HG03565 (cell line): Measurements from ENCODE around the gene ELAPOR1.

Experiments
- ATAC-seq: cut with Tn5 transposase; IDR thresholded peaks from one replicate; pipeline ENCODE4 v1.9.1; 2021; ENCODE audit warnings: mild to moderate bottlenecking, moderate library complexity; ENCODE audit not compliant: unreplicated experiment

The ELAPOR1 gene

GRCh38 chr1:109096120-109096519 is 17.8 kb upstream of the ELAPOR1 start:
- no peak for ATAC-seq

GRCh38 chr1:109099938-109100773 is 13.8 kb upstream of the ELAPOR1 start:
- peak; percentile 90 for ATAC-seq

- ATAC-seq: no peak
Measured at GRCh38 chr1:109104364-109105151, 9.4 kb upstream of the ELAPOR1 start.

GRCh38 chr1:109105881-109106280 is 8.0 kb upstream of the ELAPOR1 start:
- no peak for ATAC-seq

- no peak for ATAC-seq
Measured at GRCh38 chr1:109107785-109108184, 6.1 kb upstream of the ELAPOR1 start.

- ATAC-seq: no peak
Measured at GRCh38 chr1:109109906-109110305, 4.0 kb upstream of the ELAPOR1 start.

- ATAC-seq: no peak
Measured at GRCh38 chr1:109111386-109112055, 2.4 kb upstream of the ELAPOR1 start.

GRCh38 chr1:109112056-109112651 is 1.8 kb upstream of the ELAPOR1 start:
- ATAC-seq: no peak

GRCh38 chr1:109112652-109113285 is 1.1 kb upstream of the ELAPOR1 start:
- ATAC-seq: peak; percentile 64

- ATAC-seq: no peak
Measured at GRCh38 chr1:109114342-109114674, 393 bp downstream of the ELAPOR1 start.

GRCh38 chr1:109115685-109116084 is 1.8 kb downstream of the ELAPOR1 start:
- no peak for ATAC-seq

- no peak for ATAC-seq
Measured at GRCh38 chr1:109116286-109116685, 2.4 kb downstream of the ELAPOR1 start.

GRCh38 chr1:109118089-109118488 is 4.2 kb downstream of the ELAPOR1 start:
- ATAC-seq: no peak

- ATAC-seq: no peak
Measured at GRCh38 chr1:109120356-109120755, 6.4 kb downstream of the ELAPOR1 start.

GRCh38 chr1:109131059-109131458 is 17.1 kb downstream of the ELAPOR1 start:
- ATAC-seq: no peak

- ATAC-seq: no peak
Measured at GRCh38 chr1:109131800-109132199, 17.9 kb downstream of the ELAPOR1 start.

GRCh38 chr1:109133002-109133706 is 19.2 kb downstream of the ELAPOR1 start:
- ATAC-seq: no peak

GRCh38 chr1:109133815-109134214 is 19.9 kb downstream of the ELAPOR1 start:
- ATAC-seq: no peak

- ATAC-seq: no peak
Measured at GRCh38 chr1:109134423-109134822, 20.5 kb downstream of the ELAPOR1 start.

GRCh38 chr1:109135940-109136339 is 22.0 kb downstream of the ELAPOR1 start:
- no peak for ATAC-seq
